Measurements from ENCODE around the gene RASA1.

The RASA1 gene

GRCh38 chr5:87405472-87406155 is 137.9 kb downstream of the RASA1 start:
- DNase-seq (ENCODE audit: low read depth) = no peak
- TF ChIP-seq CTCF (IDR thresholded peaks at IDR 0.05; ENCODE audit: low read depth, low read length) = no peak
- no peak for TF ChIP-seq MYC (IDR thresholded peaks at IDR 0.05; ENCODE audit: low read depth, low read length)
- no peak for TF ChIP-seq MAX (IDR thresholded peaks at IDR 0.05; ENCODE audit: low read depth, low read length)
- TF ChIP-seq POLR2A (IDR thresholded peaks at IDR 0.05; ENCODE audit: extremely low read depth, insufficient read length) = no peak
- H3K4me3 ChIP-seq (ENCODE audit: low read depth, low read length) = no peak overlapping the region

GRCh38 chr5:87408204-87408603 is 140.5 kb downstream of the RASA1 start:
- TF ChIP-seq POLR2A (IDR thresholded peaks at IDR 0.05; ENCODE audit: extremely low read depth, insufficient read length) (no peak), CTCF (IDR thresholded peaks at IDR 0.05; ENCODE audit: low read depth, low read length) (no peak), MYC (IDR thresholded peaks at IDR 0.05; ENCODE audit: low read depth, low read length) (no peak), MAX (IDR thresholded peaks at IDR 0.05; ENCODE audit: low read depth, low read length) (no peak)
- DNase-seq (ENCODE audit: low read depth) = no peak
- no peak overlapping the region for H3K4me3 ChIP-seq (ENCODE audit: low read depth, low read length)

GRCh38 chr5:87410931-87411330 is 143.2 kb downstream of the RASA1 start:
- peak overlapping the region; percentile 83 for H3K4me3 ChIP-seq (ENCODE audit: low read depth, low read length)
- TF ChIP-seq MYC (IDR thresholded peaks at IDR 0.05; ENCODE audit: low read depth, low read length) (no peak), POLR2A (IDR thresholded peaks at IDR 0.05; ENCODE audit: extremely low read depth, insufficient read length) (no peak), CTCF (IDR thresholded peaks at IDR 0.05; ENCODE audit: low read depth, low read length) (no peak), MAX (IDR thresholded peaks at IDR 0.05; ENCODE audit: low read depth, low read length) (no peak)
- DNase-seq (ENCODE audit: low read depth) = no peak

- TF ChIP-seq POLR2A (IDR thresholded peaks at IDR 0.05; ENCODE audit: extremely low read depth, insufficient read length) (no peak), MAX (IDR thresholded peaks at IDR 0.05; ENCODE audit: low read depth, low read length) (no peak; the same call in 1 of the 2 replicates)
- H3K4me3 ChIP-seq (ENCODE audit: low read depth, low read length) = peak overlapping the region; percentile 83
- DNase-seq (ENCODE audit: low read depth) = no peak
Observed at GRCh38 chr5:87411586-87411972, 143.9 kb downstream of the RASA1 start.

DNA sequence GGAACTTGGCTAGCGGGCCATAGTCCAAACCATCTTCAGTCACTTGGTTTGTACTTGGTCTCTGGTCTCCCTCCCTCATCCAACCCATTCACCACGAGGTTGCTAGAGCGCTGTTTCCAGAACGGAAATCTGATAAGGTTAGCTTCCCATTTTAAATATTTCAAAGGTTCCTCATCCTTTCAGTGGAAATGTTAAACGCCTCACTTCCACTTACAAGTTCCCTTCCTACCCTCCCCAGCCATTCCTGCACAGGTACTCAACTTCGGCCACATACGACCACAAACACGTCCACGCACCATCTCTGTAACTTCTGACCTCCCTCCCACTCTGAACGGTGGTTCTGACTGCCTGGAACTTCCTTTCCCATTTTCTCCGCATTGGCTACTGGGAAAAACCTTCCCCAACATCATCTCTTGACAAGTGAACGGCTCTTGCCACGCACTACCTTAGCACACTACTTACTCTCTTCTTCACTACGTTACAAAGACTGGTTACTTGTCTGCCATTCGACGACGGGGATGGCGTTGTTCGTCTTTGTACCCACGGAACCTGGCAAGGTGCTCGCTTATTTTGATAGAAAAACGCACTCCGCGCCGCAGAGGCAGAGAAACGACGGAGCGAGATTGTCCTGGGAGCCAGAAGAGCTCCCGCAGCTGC is 144.4 kb downstream of the RASA1 start:
- DNase-seq (ENCODE audit: low read depth) = peak; percentile 65
- H3K4me3 ChIP-seq (ENCODE audit: low read depth, low read length) = peak overlapping the region; percentile 83
- TF ChIP-seq POLR2A (IDR thresholded peaks at IDR 0.05; ENCODE audit: extremely low read depth, insufficient read length) (no peak), MYC (IDR thresholded peaks at IDR 0.05; ENCODE audit: low read depth, low read length) (peak; percentile 40)

- DNase-seq (ENCODE audit: low read depth) = peak; percentile 97
- H3K4me3 ChIP-seq (ENCODE audit: low read depth, low read length) = peak within 1 kb of the TSS; percentile 83
- TF ChIP-seq MYC (IDR thresholded peaks at IDR 0.05; ENCODE audit: low read depth, low read length) = peak; percentile 78
- peak; percentile 95 for TF ChIP-seq POLR2A (IDR thresholded peaks at IDR 0.05; ENCODE audit: extremely low read depth, insufficient read length)
- TF ChIP-seq CTCF (IDR thresholded peaks at IDR 0.05; ENCODE audit: low read depth, low read length) = no peak
- peak; percentile 56 for TF ChIP-seq MAX (IDR thresholded peaks at IDR 0.05; ENCODE audit: low read depth, low read length)
Observed at GRCh38 chr5:87412630-87413342, 145.1 kb downstream of the RASA1 start, which contains the start of gene CCNH. TSS of gene CCNH (minus strand) at chr5:87412930. CDS start at chr5:87412794, 136 bp downstream.
